ENCODE measurements around the gene ESYT1. TPM values are rescaled to one million over a fixed set of nuclear protein-coding genes. Genes with fewer than 3 reads are reported as not detected.
A peak's percentile ranks its signal among the peaks of the same experiment; 100 is the strongest.
"Not testable (repeated sequence)": the region's sequence is repeated elsewhere in the genome, so short reads cannot be mapped to it uniquely, and the experiment has no call there.

The ESYT1 gene
- total RNA-seq, 1 experiment from 2014 or later = 152 TPM

GRCh38 chr12:56154818-56155217 is 26.8 kb downstream of the ESYT1 start:
- Histone ChIP-seq H3K9me3 (ENCODE audit: control insufficient read depth, insufficient read depth, low read depth, low read length) (no peaks in the 10 kb centered on the region), H3K4me1 (ENCODE audit: control insufficient read depth, insufficient read depth, low read length) (peaks cover 33% of the 10 kb centered on the region), H3K27me3 (ENCODE audit: control insufficient read depth, insufficient read depth, low read length) (no peaks in the 10 kb centered on the region), H3K27ac (ENCODE audit: low read length) (no peak overlapping the region; the same call in 1 of the 2 replicates), H3K36me3 (ENCODE audit: control insufficient read depth, insufficient read depth, low read length) (peaks cover 5% of the 10 kb centered on the region; the same call in 1 of the 2 replicates), H3K4me3 (ENCODE audit: low read depth in 2 of 2, low read length in 2 of 2) (no peak overlapping the region)
- TF ChIP-seq POLR2AphosphoS5 (IDR thresholded peaks at IDR 0.05; ENCODE audit: low read depth, low read length) (no peak), SIN3A (IDR thresholded peaks at IDR 0.05; ENCODE audit: borderline replicate concordance, insufficient read depth, low read depth, low read length) (no peak), REST (IDR thresholded peaks at IDR 0.05; ENCODE audit: insufficient read depth in 1 of 2, low read depth in 2 of 2, low read length in 1 of 2) (no peak), TCF7L2 (IDR thresholded peaks at IDR 0.05; ENCODE audit: low read depth, low read length) (no peak), CTCF (IDR thresholded peaks at IDR 0.05) (no peak)
- BruUV-seq (replicated peaks) = no TSS peak
- in situ Hi-C loops (cut with HindIII; ENCODE audit: low pct_unique_long_range_greater_than_20kb, low sequenced_read_pairs) = no loop called here
- DNase-seq (ENCODE audit: low read depth, low spot score) (no peak), ATAC-seq (no peak)
- CTCF ChIA-PET = interaction anchor here (0.5 kb wide), 1 partner anchor 35 kb away, joined by 4 read pairs; no protein-coding TSS in a partner anchor
- intact Hi-C loops (cut with micrococcal nuclease; ENCODE audit: unreplicated experiment) = loop anchor here (5.0 kb wide), 1 partner anchor 38 kb away; the partner anchor contains the start of genes RPL41 and ZC3H10
- POLR2A ChIA-PET = no interaction called here

GRCh38 chr12:56155256-56155845 is 27.3 kb downstream of the ESYT1 start:
- H3K9me3 ChIP-seq (ENCODE audit: control insufficient read depth, insufficient read depth, low read depth, low read length) = no peaks in the 10 kb centered on the region
- H3K4me1 ChIP-seq (ENCODE audit: control insufficient read depth, insufficient read depth, low read length) = peaks cover 38% of the 10 kb centered on the region
- ATAC-seq = no peak
- in situ Hi-C loops (cut with HindIII; ENCODE audit: low pct_unique_long_range_greater_than_20kb, low sequenced_read_pairs) (no loop called here), intact Hi-C loops (cut with micrococcal nuclease; ENCODE audit: unreplicated experiment) (loop anchor here (5.0 kb wide), 1 partner anchor 38 kb away; the partner anchor contains the start of genes RPL41 and ZC3H10)
- no peak for DNase-seq (ENCODE audit: low read depth, low spot score)
- POLR2A ChIA-PET = interaction anchor here (0.6 kb wide), 1 partner anchor 36 kb away, joined by 3 read pairs; no protein-coding TSS in a partner anchor
- CTCF ChIA-PET = interaction anchor here (0.5 kb wide), 1 partner anchor 35 kb away, joined by 4 read pairs; no protein-coding TSS in a partner anchor
- no peaks in the 10 kb centered on the region for H3K27me3 ChIP-seq (ENCODE audit: control insufficient read depth, insufficient read depth, low read length)
- no peak overlapping the region for H3K4me3 ChIP-seq (ENCODE audit: low read depth in 2 of 2, low read length in 2 of 2)
- peaks cover 5% of the 10 kb centered on the region; the same call in 1 of the 2 replicates for H3K36me3 ChIP-seq (ENCODE audit: control insufficient read depth, insufficient read depth, low read length)
- BruUV-seq (replicated peaks) = no TSS peak
- no peak overlapping the region for H3K27ac ChIP-seq (ENCODE audit: low read length)
- TF ChIP-seq SIN3A (IDR thresholded peaks at IDR 0.05; ENCODE audit: borderline replicate concordance, insufficient read depth, low read depth, low read length) = no peak
- TF ChIP-seq POLR2AphosphoS5 (IDR thresholded peaks at IDR 0.05; ENCODE audit: low read depth, low read length) = no peak
- TF ChIP-seq TCF7L2 (IDR thresholded peaks at IDR 0.05; ENCODE audit: low read depth, low read length) = no peak
- TF ChIP-seq REST (IDR thresholded peaks at IDR 0.05; ENCODE audit: insufficient read depth in 1 of 2, low read depth in 2 of 2, low read length in 1 of 2) = no peak
- TF ChIP-seq CTCF (IDR thresholded peaks at IDR 0.05) = no peak

GRCh38 chr12:56156464-56157200 is 28.6 kb downstream of the ESYT1 start:
- peaks cover 39% of the 10 kb centered on the region for H3K4me1 ChIP-seq (ENCODE audit: control insufficient read depth, insufficient read depth, low read length)
- POLR2A ChIA-PET; DNase-seq (ENCODE audit: low read depth, low spot score); in situ Hi-C loops (cut with HindIII; ENCODE audit: low pct_unique_long_range_greater_than_20kb, low sequenced_read_pairs); CTCF ChIA-PET; H3K27me3 ChIP-seq (ENCODE audit: control insufficient read depth, insufficient read depth, low read length); BruUV-seq (replicated peaks); ATAC-seq; H3K36me3 ChIP-seq (ENCODE audit: control insufficient read depth, insufficient read depth, low read length); H3K9me3 ChIP-seq (ENCODE audit: control insufficient read depth, insufficient read depth, low read depth, low read length): not testable (repeated sequence)
- intact Hi-C loops (cut with micrococcal nuclease; ENCODE audit: unreplicated experiment) = loop anchor here (5.0 kb wide), 1 partner anchor 39 kb away; the partner anchor contains the start of genes RPL41 and ZC3H10
- peak overlapping the region; percentile 92 for H3K27ac ChIP-seq (ENCODE audit: low read length)
- peak overlapping the region; percentile 74 to 78; a peak in 3 of 4 replicates for H3K4me3 ChIP-seq (ENCODE audit: low read depth in 2 of 2, low read length in 2 of 2)
